Choroid plexus epithelial cell (primary cell): ENCODE results near the gene EXOC4.

Source experiments
- DNase-seq: peaks from one replicate; pipeline ENCODE4 v3.0.0-alpha.2; 2010; ENCODE audit warnings: low read depth
- H3K4me3 ChIP-seq: 2 replicates; pipeline ENCODE4 v1.5.1; 2011; ENCODE audit warnings: low read depth, mild to moderate bottlenecking, control low read depth, low read length, moderate library complexity
- CTCF ChIP-seq: conservative IDR thresholded peaks from 2 replicates; pipeline ENCODE4 v1.5.1; 2011; ENCODE audit warnings: low read depth, mild to moderate bottlenecking, control low read depth, inconsistent platforms, low read length, moderate library complexity

Gene EXOC4

GRCh38 chr7:133822868-133823552 lies 570.1 kb downstream of the EXOC4 start:
- DNase-seq, result no peak
- no peak overlapping the region for H3K4me3 ChIP-seq
- no peak for TF ChIP-seq CTCF

- H3K4me3 ChIP-seq, result no peak overlapping the region
- TF ChIP-seq CTCF, result no peak
- DNase-seq, result no peak
Measured at GRCh38 chr7:133824132-133824531, 571.3 kb downstream of the EXOC4 start.

- no peak overlapping the region for H3K4me3 ChIP-seq
- DNase-seq, result no peak
- no peak for TF ChIP-seq CTCF
Measured at GRCh38 chr7:133827707-133828623, 575.1 kb downstream of the EXOC4 start.

GRCh38 chr7:133828906-133829305 lies 576.0 kb downstream of the EXOC4 start:
- no peak overlapping the region for H3K4me3 ChIP-seq
- no peak for DNase-seq
- TF ChIP-seq CTCF, result no peak

- TF ChIP-seq CTCF, result no peak
- no peak overlapping the region for H3K4me3 ChIP-seq
- DNase-seq, result no peak
Measured at GRCh38 chr7:133829336-133829897, 576.5 kb downstream of the EXOC4 start.

GRCh38 chr7:133830081-133830480 lies 577.2 kb downstream of the EXOC4 start:
- H3K4me3 ChIP-seq, result no peak overlapping the region
- no peak for DNase-seq
- no peak for TF ChIP-seq CTCF
